ENCODE data around the gene NAB1.

The NAB1 gene

DNA sequence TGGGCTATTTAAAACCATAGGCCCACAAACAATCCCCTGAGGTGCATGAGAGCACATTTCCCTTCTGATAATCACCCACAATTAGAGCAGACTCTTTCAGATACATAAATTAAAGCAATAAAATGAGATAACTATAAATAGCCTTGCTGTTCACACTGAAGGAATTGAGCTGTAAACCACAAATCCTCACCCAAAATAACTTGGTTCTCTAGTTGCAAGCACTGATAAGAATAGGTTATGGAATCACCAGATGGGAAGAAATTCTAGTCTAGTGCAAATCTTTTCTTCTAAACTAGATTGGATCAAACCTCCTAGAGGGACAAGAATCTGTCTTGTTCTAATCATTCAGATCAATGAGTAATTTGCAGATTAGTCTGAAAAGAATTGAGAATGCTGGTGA is 64.6 kb downstream of the NAB1 start:
- Histone ChIP-seq H3K36me3 (ENCODE audit: insufficient read depth, low read length) (no peaks in the 10 kb centered on the region), H3K4me3 (ENCODE audit: low read depth in 1 of 2, low read length in 2 of 2) (no peak overlapping the region), H3K79me2 (ENCODE audit: insufficient read depth, low read length) (no peaks in the 10 kb centered on the region), H3K27me3 (ENCODE audit: insufficient read depth, low read length, poor library complexity) (no peaks in the 10 kb centered on the region), H3K27ac (ENCODE audit: low read length) (no peak overlapping the region), H2AFZ (ENCODE audit: low read depth, low read length) (no peak overlapping the region), H3K9me3 (ENCODE audit: insufficient read depth, low read length, severe bottlenecking) (no peaks in the 10 kb centered on the region), H3K4me2 (ENCODE audit: insufficient read depth, low read length) (no peak overlapping the region), H4K20me1 (ENCODE audit: insufficient read depth, low read length) (no peaks in the 10 kb centered on the region), H3K4me1 (ENCODE audit: insufficient read depth, low read length) (no peaks in the 10 kb centered on the region), H3K9ac (ENCODE audit: low read depth, low read length) (no peak overlapping the region)
- ATAC-seq (ENCODE audit: insufficient read depth, low read depth) (no peak), DNase-seq (no peak)
- TF ChIP-seq, protein P1, sequence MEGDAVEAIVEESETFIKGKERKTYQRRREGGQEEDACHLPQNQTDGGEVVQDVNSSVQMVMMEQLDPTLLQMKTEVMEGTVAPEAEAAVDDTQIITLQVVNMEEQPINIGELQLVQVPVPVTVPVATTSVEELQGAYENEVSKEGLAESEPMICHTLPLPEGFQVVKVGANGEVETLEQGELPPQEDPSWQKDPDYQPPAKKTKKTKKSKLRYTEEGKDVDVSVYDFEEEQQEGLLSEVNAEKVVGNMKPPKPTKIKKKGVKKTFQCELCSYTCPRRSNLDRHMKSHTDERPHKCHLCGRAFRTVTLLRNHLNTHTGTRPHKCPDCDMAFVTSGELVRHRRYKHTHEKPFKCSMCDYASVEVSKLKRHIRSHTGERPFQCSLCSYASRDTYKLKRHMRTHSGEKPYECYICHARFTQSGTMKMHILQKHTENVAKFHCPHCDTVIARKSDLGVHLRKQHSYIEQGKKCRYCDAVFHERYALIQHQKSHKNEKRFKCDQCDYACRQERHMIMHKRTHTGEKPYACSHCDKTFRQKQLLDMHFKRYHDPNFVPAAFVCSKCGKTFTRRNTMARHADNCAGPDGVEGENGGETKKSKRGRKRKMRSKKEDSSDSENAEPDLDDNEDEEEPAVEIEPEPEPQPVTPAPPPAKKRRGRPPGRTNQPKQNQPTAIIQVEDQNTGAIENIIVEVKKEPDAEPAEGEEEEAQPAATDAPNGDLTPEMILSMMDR (IDR thresholded peaks at IDR 0.05; ENCODE audit: borderline replicate concordance, extremely low read depth, low read length, poor library complexity, severe bottlenecking), result no peak
- no peak for TF ChIP-seq EZH2 (IDR thresholded peaks at IDR 0.05; ENCODE audit: borderline replicate concordance, low read depth, low read length, severe bottlenecking)

DNA sequence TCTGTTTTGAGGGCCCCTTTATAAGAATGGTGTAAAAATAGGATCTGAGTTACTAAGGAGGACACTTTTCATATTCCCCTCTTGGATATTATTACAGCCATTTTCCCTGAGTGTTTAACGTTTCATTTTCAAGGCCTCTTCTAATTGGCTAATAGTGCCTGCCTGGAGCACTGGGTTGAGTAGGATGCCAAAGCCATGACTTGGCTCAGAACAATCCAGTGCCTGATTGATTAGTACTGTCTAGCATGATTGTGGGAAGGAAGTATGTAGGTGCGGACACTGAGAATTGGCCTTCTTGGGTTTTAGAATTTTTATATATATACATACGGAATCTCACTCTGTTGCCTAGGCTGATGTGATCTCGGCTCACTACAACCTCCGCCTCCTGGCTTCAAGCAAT is 66.1 kb downstream of the NAB1 start:
- Histone ChIP-seq H3K9ac (ENCODE audit: low read depth, low read length) (no peak overlapping the region), H3K9me3 (ENCODE audit: insufficient read depth, low read length, severe bottlenecking) (no peaks in the 10 kb centered on the region), H3K27ac (ENCODE audit: low read length) (no peak overlapping the region), H4K20me1 (ENCODE audit: insufficient read depth, low read length) (no peaks in the 10 kb centered on the region), H3K4me1 (ENCODE audit: insufficient read depth, low read length) (no peaks in the 10 kb centered on the region), H3K36me3 (ENCODE audit: insufficient read depth, low read length) (no peaks in the 10 kb centered on the region), H3K79me2 (ENCODE audit: insufficient read depth, low read length) (no peaks in the 10 kb centered on the region), H3K4me3 (ENCODE audit: low read depth in 1 of 2, low read length in 2 of 2) (no peak overlapping the region), H2AFZ (ENCODE audit: low read depth, low read length) (no peak overlapping the region), H3K4me2 (ENCODE audit: insufficient read depth, low read length) (no peak overlapping the region), H3K27me3 (ENCODE audit: insufficient read depth, low read length, poor library complexity) (no peaks in the 10 kb centered on the region)
- DNase-seq (no peak), ATAC-seq (ENCODE audit: insufficient read depth, low read depth) (no peak)
- no peak for TF ChIP-seq EZH2 (IDR thresholded peaks at IDR 0.05; ENCODE audit: borderline replicate concordance, low read depth, low read length, severe bottlenecking)
- TF ChIP-seq, protein P1 (IDR thresholded peaks at IDR 0.05; ENCODE audit: borderline replicate concordance, extremely low read depth, low read length, poor library complexity, severe bottlenecking), result no peak

DNA sequence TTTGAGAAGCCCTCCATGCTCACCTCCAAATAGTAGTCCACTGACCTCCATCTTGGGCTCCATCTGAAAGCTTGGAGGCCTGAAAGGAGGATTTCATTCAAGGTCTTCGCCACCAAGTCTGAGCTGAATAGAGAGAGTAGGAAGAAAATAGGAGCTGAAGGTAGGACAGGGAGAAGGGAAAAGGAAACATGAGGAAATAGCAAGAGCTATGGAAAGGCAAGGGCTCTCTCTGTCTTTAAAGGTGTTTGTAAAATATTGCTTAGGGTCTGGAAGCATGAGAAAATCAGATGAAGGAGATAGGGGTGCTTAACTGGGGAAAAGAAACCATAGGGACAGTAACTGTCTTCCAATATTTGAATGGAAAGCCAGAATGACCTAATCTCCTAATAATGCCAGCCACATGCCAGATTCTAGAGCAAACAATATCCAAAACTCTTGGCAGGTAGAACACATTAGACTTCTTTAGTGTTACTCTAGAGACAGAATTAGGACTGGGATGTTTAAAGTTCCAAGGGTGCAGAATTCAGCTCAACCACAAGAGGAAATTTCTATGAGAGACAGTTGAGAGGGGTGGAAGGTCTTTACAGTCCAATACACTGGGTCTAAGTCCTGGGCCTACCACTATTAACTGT is 67.4 kb downstream of the NAB1 start:
- H3K4me3 ChIP-seq (ENCODE audit: low read depth in 1 of 2, low read length in 2 of 2), result no peak overlapping the region
- 0 out of 2 replicates have a peak overlapping the region, but pooled peaks have one; percentile 28 for H2AFZ ChIP-seq (ENCODE audit: low read depth, low read length)
- no peak overlapping the region for H3K27ac ChIP-seq (ENCODE audit: low read length)
- DNase-seq (no peak), ATAC-seq (ENCODE audit: insufficient read depth, low read depth) (no peak)
- no peak for TF ChIP-seq EZH2 (IDR thresholded peaks at IDR 0.05; ENCODE audit: borderline replicate concordance, low read depth, low read length, severe bottlenecking)
- TF ChIP-seq, protein P1 (IDR thresholded peaks at IDR 0.05; ENCODE audit: borderline replicate concordance, extremely low read depth, low read length, poor library complexity, severe bottlenecking), result no peak
- no peaks in the 10 kb centered on the region for H3K27me3 ChIP-seq (ENCODE audit: insufficient read depth, low read length, poor library complexity)
- no peak overlapping the region for H3K9ac ChIP-seq (ENCODE audit: low read depth, low read length)
- H3K4me2 ChIP-seq (ENCODE audit: insufficient read depth, low read length), result no peak overlapping the region
- no peaks in the 10 kb centered on the region for H3K4me1 ChIP-seq (ENCODE audit: insufficient read depth, low read length)
- no peaks in the 10 kb centered on the region for H3K79me2 ChIP-seq (ENCODE audit: insufficient read depth, low read length)
- H4K20me1 ChIP-seq (ENCODE audit: insufficient read depth, low read length), result no peaks in the 10 kb centered on the region
- H3K36me3 ChIP-seq (ENCODE audit: insufficient read depth, low read length), result no peaks in the 10 kb centered on the region
- H3K9me3 ChIP-seq (ENCODE audit: insufficient read depth, low read length, severe bottlenecking), result no peaks in the 10 kb centered on the region
